Activated CD4-positive, alpha-beta T cell treated with anti-CD3 and anti-CD28 coated beads, Interleukin-2, amount 10 ng/mL, durations not matched to agents 24 days and 14 days (primary cell): ENCODE data around the gene KCNQ1OT1. TPM values are rescaled to one million over a fixed set of nuclear protein-coding genes. Genes with fewer than 3 reads are reported as not detected.
A peak's percentile ranks its signal among the peaks of the same experiment; 100 is the strongest.

ENCODE experiments used
- DNase-seq: peaks from one replicate; pipeline ENCODE4 v3.0.0; 2022
- H3K27ac Mint-ChIP-seq: one replicate; pipeline ENCODE4 v1.8.0; 2022; ENCODE audit warnings: mild to moderate bottlenecking, mixed read lengths
- H3K27me3 Mint-ChIP-seq: one replicate; pipeline ENCODE4 v1.8.0; 2022; ENCODE audit warnings: mixed read lengths
- H3K36me3 Mint-ChIP-seq: one replicate; pipeline ENCODE4 v1.8.0; 2022; ENCODE audit warnings: low read depth, mild to moderate bottlenecking, mixed read lengths
- H3K4me1 Mint-ChIP-seq: one replicate; pipeline ENCODE4 v1.8.0; 2021; ENCODE audit warnings: mixed read lengths
- H3K4me3 Mint-ChIP-seq: one replicate; pipeline ENCODE4 v1.8.0; 2022; ENCODE audit warnings: mild to moderate bottlenecking, moderate library complexity, mixed read lengths
- H3K9me3 Mint-ChIP-seq: one replicate; pipeline ENCODE4 v1.8.0; 2021; ENCODE audit warnings: mixed read lengths
- intact Hi-C: fragments of 100-400 bp; cut with micrococcal nuclease; formaldehyde crosslinking; loops from one replicate; pipeline ENCODE4 v1.15.1; 2023
- total RNA-seq: library from RNA; stranded (reverse); gene quantifications from 2 replicates; pipeline ENCODE4 v1.2.3, GENCODE V29; 2022

Gene KCNQ1OT1
- total RNA-seq, 1 donor from 2014 or later: 0.61 TPM

DNA sequence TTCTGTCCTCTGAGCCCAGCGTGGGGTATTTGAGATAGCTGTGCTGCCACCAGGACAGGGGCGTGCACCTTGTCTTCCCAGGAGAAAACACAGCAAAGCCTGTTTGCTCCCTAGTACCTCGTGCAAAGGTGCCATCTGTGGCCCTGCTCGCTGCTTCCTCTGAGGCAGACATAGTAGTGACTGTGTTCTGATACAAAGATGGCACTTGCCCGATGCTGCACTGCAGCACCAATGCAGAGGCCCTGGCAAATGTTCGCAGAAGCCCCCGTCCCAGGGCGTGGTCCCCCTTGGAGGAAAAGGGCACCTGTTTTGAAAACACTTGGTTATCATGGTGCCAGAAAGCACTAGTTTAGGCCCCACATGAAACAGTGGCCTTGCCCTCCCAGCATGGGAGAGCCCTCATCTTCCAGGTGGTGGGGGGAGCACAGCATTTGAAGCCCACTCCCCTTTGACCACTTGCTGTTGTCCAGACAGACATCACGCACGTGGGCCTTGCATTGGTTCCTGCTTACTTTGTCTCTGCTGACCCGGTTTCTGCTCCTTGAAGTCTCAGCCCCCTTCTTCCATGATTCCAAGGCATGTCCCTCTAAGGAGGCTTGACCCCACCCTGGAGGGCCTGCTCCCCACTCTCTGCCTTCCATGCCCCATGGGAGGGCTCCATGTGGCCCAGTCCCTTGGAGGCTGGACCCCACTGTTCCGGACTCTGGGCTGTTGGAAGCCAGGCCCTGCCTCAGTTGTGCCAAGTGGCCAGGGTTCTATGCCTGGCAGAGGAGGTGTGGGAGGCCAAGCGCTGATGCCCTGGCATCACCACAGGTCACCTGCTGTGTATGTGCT is 109.4 kb downstream of the KCNQ1OT1 start:
- Mint-ChIP-seq H3K4me3 (no peak overlapping the region), H3K4me1 (no peaks in the 10 kb centered on the region), H3K27me3 (no peaks in the 10 kb centered on the region), H3K27ac (no peak overlapping the region), H3K9me3 (no peaks in the 10 kb centered on the region), H3K36me3 (peaks cover 3% of the 10 kb centered on the region)
- DNase-seq: peak; percentile 50
- intact Hi-C loops: no loop called here

DNA sequence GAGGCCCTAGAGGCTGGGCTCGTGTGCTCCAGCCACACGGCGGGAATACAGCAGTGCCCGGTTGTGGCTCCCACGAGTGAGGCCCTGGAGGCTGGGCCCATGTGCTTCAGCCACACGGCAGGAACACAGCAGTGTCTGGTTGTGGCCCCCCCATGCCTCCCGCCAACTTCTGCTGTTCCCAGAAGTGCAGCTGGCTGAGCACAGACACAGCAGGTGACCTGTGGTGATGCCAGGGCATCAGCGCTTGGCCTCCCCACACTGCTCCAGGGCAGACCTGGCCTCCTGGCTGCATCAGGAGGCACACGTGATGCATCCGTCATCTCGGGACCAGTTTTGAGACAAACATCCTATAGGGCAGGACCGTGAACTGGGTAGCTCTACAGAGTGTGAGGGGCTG is 110.3 kb downstream of the KCNQ1OT1 start:
- intact Hi-C loops: no loop called here
- no peak overlapping the region for H3K4me3 Mint-ChIP-seq
- no peak overlapping the region for H3K27ac Mint-ChIP-seq
- no peaks in the 10 kb centered on the region for H3K27me3 Mint-ChIP-seq
- H3K4me1 Mint-ChIP-seq: no peaks in the 10 kb centered on the region
- no peak for DNase-seq
- H3K9me3 Mint-ChIP-seq: no peaks in the 10 kb centered on the region
- peaks cover 3% of the 10 kb centered on the region for H3K36me3 Mint-ChIP-seq

DNA sequence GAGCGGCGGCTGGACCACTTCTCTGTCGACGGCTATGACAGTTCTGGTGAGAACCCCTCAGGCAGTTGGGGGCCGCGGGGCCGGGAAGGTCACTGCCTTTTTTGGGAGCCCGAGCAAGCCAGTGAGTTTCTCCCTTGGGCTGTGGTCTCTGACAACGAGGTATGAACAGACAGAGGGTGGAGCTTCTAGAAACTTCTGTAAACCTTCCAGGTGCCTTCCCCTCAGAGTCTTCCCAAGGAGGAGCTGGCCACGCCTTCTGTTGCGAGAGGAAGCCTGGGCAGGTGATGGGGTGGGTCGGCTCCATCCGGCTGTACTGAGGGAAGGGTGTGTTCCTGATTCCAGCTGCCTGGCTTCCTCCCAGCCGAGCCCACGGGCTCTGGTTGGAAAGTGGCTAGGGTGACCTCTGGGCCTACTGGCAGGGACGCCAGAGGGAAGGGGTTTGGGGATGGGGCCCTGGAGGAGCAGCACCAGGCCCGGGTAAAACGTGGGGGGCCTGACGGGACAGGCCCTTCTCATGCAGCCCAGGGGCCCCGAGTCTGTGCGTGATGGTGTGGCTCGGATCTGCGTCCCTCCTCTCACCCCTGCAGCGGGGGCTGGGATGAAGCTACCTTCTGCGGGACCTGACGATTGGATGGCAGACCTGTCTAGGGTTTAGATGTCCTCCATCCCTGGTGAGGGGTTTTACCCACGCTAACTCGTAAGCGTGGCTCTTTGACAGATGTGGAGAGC is 110.8 kb downstream of the KCNQ1OT1 start:
- DNase-seq: no peak
- no peaks in the 10 kb centered on the region for H3K9me3 Mint-ChIP-seq
- no peak overlapping the region for H3K4me3 Mint-ChIP-seq
- intact Hi-C loops: no loop called here
- H3K4me1 Mint-ChIP-seq: no peaks in the 10 kb centered on the region
- peaks cover 3% of the 10 kb centered on the region for H3K36me3 Mint-ChIP-seq
- no peaks in the 10 kb centered on the region for H3K27me3 Mint-ChIP-seq
- H3K27ac Mint-ChIP-seq: no peak overlapping the region

DNA sequence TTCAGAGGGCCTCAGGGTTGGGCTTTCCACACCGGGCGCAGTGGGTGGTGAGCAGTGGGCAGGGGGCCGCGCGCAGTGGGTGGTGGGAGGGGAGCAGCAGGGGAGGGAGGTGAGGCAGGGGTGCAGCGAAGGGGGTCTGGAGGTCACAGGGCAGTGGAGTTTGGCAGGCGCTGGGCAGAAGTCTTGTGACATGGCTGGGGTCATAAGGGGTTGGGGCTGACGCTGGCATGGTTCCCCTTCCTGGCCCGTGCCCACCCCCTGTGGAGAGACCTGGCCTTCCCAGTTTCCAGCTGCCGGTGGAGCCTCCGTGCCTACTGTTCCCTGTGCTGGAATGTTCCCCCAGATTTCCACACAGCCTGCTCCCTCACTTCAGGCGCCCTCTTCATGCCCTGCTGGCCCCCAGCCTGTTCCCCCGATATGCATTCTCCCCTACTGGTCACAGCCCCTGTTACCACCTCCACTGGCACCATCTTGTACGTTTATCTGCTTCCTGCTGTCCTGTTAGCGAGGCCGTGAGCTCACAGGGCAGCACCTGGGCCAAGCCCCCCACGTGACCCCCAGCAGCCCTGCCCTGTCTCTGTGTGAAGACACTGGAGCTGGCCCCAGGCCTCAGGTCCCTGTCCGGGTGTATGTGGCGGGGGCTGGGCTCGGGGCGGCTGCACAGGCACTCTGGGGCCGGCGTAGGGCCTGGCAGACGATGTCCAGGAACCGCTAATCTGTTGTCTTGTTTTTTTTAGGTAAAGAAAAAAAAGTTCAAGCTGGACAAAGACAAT is 111.6 kb downstream of the KCNQ1OT1 start:
- no peaks in the 10 kb centered on the region for H3K36me3 Mint-ChIP-seq
- intact Hi-C loops: no loop called here
- no peak for DNase-seq
- no peak overlapping the region for H3K4me3 Mint-ChIP-seq
- H3K9me3 Mint-ChIP-seq: no peaks in the 10 kb centered on the region
- no peaks in the 10 kb centered on the region for H3K4me1 Mint-ChIP-seq
- no peaks in the 10 kb centered on the region for H3K27me3 Mint-ChIP-seq
- H3K27ac Mint-ChIP-seq: no peak overlapping the region

DNA sequence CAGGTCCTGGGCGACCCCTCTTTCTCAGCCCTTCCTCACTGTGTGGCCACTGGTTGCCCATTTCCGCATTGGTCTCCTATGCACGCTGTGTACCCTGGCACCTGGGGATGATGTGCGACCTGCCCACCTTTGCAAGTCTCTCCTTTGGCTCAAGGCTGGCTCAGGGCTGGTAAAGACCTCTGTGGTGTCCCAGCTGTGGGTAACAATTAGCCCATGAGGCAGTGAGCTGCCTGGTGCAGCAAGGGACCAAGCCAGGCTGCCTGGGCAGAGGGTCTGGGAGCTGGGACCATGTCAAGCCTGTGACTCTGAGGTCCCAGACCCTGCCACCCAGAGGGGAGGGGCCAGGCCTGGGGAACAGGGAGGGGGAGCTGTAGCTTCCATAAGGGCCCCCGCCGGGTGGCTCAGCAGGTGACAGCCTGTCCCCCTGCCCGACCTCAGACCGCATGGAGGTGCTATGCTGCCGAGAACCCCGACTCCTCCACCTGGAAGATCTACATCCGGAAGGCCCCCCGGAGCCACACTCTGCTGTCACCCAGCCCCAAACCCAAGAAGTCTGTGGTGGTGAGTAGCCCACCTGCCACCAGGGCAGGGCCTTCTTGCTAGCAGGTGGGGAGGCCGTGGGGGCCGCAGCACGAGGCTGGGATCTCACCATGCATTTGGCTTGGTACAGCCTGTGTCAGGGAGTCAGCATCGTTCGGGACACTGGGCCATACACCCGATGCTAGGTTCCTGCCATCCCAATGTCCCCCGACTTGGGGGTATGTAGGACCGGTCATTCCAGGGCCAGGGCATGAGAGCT is 112.5 kb downstream of the KCNQ1OT1 start:
- Mint-ChIP-seq H3K27me3 (no peaks in the 10 kb centered on the region), H3K4me1 (no peaks in the 10 kb centered on the region), H3K9me3 (no peaks in the 10 kb centered on the region), H3K36me3 (no peaks in the 10 kb centered on the region), H3K27ac (no peak overlapping the region), H3K4me3 (no peak overlapping the region)
- intact Hi-C loops: no loop called here
- no peak for DNase-seq

DNA sequence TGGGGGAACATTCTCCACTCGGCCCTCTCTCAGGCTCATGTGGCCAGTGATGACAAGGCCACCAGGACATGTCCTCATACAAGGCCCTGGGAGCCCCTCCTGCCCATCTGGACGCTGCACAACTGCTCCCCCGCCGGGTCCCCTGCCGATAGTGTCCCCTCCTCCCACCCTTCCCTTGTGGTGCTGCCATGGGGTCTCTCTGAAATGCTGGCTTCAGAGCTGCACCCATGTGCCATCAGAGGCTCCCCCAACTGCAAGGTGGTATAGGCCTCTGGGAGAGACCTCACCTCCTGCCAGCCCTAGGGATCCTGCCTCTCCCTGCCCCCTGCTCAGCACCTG is 113.0 kb downstream of the KCNQ1OT1 start:
- DNase-seq: no peak
- intact Hi-C loops: no loop called here
- Mint-ChIP-seq H3K36me3 (no peaks in the 10 kb centered on the region), H3K9me3 (no peaks in the 10 kb centered on the region), H3K27me3 (no peaks in the 10 kb centered on the region), H3K4me1 (no peaks in the 10 kb centered on the region), H3K4me3 (no peak overlapping the region), H3K27ac (no peak overlapping the region)

DNA sequence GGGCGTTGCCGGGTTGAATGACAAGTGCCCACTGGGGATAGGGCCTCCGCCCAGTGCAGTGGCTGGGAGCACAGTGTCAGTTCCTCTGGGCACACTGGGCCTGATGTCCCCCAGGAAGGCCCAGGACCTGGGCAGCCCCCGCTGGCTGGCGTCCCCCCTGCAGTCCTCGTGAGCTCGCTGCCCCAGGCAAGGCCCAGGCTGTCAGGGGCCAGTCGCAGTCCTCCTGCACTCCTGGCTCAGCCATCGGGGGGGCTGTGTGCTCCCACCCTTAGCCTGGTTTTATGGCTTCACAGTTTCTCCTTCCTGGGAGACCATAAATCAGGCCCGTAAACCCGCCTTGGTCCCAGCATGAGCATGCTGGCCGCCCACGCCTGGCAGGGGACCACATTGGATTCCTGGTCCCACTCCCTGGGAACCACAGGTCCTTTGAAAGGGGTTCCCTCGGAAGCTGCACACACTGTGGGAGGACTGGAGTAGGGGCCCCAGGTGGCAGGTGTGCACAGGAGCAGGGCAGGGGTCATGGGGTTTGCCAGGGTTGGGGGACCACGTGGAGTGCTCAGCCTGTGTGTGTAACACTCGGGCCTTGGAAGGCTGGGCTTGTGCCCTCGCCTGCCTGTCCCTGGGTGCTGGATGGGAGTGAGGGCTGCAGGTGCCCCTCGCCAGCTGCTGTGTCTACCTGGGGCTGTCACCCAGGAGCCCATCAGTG is 113.6 kb downstream of the KCNQ1OT1 start:
- intact Hi-C loops: no loop called here
- no peaks in the 10 kb centered on the region for H3K27me3 Mint-ChIP-seq
- H3K27ac Mint-ChIP-seq: no peak overlapping the region
- no peak for DNase-seq
- no peaks in the 10 kb centered on the region for H3K9me3 Mint-ChIP-seq
- H3K36me3 Mint-ChIP-seq: no peaks in the 10 kb centered on the region
- H3K4me3 Mint-ChIP-seq: no peak overlapping the region
- no peaks in the 10 kb centered on the region for H3K4me1 Mint-ChIP-seq

DNA sequence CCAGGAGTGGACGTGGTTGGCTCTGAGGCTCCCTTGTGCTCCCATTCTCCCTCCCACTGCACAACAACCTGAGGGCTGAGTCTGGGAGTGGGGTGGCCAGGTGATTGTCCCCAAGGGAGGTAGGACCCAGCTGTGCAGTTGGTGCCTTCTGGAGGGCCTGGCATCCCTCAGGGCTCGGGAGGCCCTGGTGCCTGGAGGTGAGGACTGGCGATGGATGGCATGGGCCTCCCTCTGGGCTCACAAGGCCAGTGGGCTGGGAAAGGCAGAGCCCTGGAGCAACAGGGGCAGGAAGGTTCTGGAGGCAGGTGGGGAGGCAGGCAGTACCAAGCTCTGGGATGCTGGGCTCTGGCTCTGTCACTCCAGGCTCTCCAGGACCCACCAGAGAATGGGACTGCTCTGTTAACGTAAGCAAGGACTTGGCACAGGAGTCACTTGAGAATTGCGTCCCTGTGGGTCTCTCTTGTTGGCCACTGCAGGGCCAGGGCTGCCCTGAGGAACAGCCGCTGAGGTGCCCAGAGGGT is 114.2 kb downstream of the KCNQ1OT1 start:
- H3K4me3 Mint-ChIP-seq: no peak overlapping the region
- H3K27me3 Mint-ChIP-seq: no peaks in the 10 kb centered on the region
- no peak for DNase-seq
- H3K4me1 Mint-ChIP-seq: no peaks in the 10 kb centered on the region
- no peaks in the 10 kb centered on the region for H3K36me3 Mint-ChIP-seq
- no peaks in the 10 kb centered on the region for H3K9me3 Mint-ChIP-seq
- H3K27ac Mint-ChIP-seq: no peak overlapping the region
- intact Hi-C loops: no loop called here

DNA sequence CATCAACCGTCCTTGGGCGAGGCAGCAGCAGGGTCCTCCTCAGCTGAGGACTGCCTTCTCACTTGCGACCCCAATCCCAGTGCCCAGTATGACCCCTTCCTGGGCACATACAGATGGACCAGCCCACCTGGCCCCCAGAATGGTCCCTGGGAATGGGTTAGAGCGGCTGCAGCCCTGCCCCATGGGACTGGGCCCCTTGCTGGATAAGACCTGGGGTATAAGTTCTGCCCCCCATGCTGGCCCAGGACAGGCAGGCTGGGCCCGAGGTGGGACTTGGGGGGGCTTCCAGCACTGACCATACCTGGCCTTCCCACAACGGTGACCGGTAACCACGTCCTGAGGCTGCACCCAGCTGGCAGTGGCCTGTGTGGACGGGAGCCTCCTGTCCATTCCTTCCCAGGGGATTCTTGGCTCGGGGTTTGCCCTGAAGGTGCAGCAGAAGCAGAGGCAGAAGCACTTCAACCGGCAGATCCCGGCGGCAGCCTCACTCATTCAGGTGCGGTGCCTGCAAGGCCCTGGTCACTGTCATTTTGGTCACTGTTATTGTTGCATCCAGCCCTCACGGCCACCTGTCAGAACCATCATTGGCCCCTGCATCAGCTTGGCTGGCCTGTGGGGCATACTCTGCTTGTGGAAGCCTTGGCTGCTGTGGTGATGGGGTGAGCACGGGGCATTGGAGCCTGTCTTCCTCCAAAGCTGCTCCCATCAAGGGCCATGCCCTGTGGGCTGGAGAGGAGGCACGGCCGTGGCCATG is 114.8 kb downstream of the KCNQ1OT1 start:
- H3K4me1 Mint-ChIP-seq: no peaks in the 10 kb centered on the region
- intact Hi-C loops: no loop called here
- no peak for DNase-seq
- H3K9me3 Mint-ChIP-seq: no peaks in the 10 kb centered on the region
- H3K36me3 Mint-ChIP-seq: no peaks in the 10 kb centered on the region
- H3K27ac Mint-ChIP-seq: no peak overlapping the region
- H3K27me3 Mint-ChIP-seq: no peaks in the 10 kb centered on the region
- no peak overlapping the region for H3K4me3 Mint-ChIP-seq

DNA sequence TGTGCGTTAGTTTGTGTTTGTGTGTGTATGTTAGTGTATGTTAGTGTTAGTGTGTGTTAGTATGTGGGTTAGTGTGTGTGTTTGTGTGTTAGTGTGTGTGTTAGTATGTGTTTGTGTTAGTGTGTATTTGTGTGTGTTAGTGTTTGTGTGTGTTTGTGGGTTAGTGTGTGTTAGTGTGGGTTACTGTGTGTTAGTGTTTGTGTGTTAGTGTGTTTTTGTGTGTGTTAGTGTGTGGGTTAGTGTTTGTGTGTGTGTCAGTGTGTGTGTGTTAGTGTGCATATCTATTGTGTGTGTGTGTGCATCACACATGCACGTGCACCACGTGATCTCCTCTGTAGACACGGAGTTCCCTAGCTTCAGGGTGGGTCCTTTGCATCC is 115.4 kb downstream of the KCNQ1OT1 start:
- no peaks in the 10 kb centered on the region for H3K9me3 Mint-ChIP-seq
- no peak overlapping the region for H3K27ac Mint-ChIP-seq
- intact Hi-C loops: no loop called here
- no peaks in the 10 kb centered on the region for H3K4me1 Mint-ChIP-seq
- no peak overlapping the region for H3K4me3 Mint-ChIP-seq
- H3K36me3 Mint-ChIP-seq: no peaks in the 10 kb centered on the region
- no peak for DNase-seq
- no peaks in the 10 kb centered on the region for H3K27me3 Mint-ChIP-seq

DNA sequence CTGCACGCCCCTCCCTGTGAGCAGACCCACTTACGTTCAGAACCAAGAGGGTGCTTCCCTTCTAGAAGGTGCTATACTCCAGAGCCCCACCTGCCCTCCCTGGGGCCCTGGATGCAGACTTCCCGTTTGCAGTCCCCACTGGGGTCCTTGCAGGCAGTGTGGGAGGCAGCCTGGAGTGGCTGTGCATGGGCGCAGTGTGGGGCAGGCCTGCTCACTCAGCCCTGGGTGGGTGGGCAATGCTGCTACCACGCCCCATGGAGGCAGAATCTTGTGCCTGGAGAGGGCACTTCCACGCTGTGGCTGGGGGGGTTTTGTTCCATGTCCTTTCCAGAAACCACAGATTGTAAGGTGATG is 116.2 kb downstream of the KCNQ1OT1 start:
- H3K4me3 Mint-ChIP-seq: no peak overlapping the region
- intact Hi-C loops: no loop called here
- H3K27ac Mint-ChIP-seq: no peak overlapping the region
- DNase-seq: no peak
- H3K36me3 Mint-ChIP-seq: no peaks in the 10 kb centered on the region
- H3K27me3 Mint-ChIP-seq: no peaks in the 10 kb centered on the region
- no peaks in the 10 kb centered on the region for H3K4me1 Mint-ChIP-seq
- no peaks in the 10 kb centered on the region for H3K9me3 Mint-ChIP-seq

DNA sequence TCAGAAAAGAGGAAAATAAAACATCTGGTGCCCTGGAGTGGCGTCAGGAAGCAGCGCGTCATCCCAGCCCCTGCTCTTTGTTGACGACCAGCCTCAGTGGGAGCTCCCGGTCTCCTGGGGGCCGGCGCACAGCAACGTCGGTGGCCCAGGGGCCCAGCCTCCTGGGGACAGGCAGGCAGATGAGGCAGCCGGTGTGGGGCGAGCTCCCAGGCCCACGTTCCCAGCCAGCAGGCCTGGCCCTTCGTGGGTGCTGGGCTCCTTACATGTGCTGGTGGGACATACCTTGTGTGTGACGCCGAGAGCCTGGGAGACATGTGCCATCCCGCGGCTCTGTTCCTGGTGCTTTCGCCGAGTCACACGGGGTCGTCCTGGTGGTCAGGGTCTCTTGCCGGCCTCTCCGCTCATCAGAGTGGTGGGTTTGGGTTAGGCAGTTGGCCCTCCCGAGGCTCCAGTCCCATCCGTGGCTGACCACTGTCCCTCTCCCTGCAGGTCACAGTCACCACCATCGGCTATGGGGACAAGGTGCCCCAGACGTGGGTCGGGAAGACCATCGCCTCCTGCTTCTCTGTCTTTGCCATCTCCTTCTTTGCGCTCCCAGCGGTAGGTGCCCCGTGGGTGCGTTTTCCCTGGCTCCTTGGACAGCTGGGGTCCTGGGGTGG is 116.7 kb downstream of the KCNQ1OT1 start:
- Mint-ChIP-seq H3K27ac (no peak overlapping the region), H3K4me3 (no peak overlapping the region), H3K27me3 (no peaks in the 10 kb centered on the region), H3K9me3 (no peaks in the 10 kb centered on the region), H3K4me1 (no peaks in the 10 kb centered on the region), H3K36me3 (no peaks in the 10 kb centered on the region)
- DNase-seq: no peak
- intact Hi-C loops: no loop called here
